GM18870 (cell line): ENCODE data around the gene RPL31.
A peak's percentile ranks its signal among the peaks of the same experiment; 100 is the strongest.

Experiments
- ATAC-seq: cut with Tn5 transposase; IDR thresholded peaks from one replicate; pipeline ENCODE4 v1.9.1; 2021; ENCODE audit warnings: moderate library complexity; ENCODE audit not compliant: unreplicated experiment

The RPL31 gene

GRCh38 chr2:100974712-100975520, 27.2 kb upstream of the RPL31 start:
- no peak for ATAC-seq

DNA sequence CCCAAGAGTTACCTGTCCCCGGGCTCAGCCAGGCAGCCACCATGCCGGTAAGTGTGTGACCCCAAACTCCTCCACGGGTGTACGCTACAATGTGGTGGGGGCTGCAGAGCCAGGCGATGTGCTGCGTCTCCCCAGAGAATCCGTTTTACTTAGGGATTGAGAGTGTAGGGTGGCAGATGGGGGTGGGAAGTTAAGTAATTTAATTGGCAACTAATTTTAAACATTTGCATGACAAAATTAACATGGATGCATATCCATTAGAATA, 26.6 kb upstream of the RPL31 start:
- ATAC-seq = no peak

DNA sequence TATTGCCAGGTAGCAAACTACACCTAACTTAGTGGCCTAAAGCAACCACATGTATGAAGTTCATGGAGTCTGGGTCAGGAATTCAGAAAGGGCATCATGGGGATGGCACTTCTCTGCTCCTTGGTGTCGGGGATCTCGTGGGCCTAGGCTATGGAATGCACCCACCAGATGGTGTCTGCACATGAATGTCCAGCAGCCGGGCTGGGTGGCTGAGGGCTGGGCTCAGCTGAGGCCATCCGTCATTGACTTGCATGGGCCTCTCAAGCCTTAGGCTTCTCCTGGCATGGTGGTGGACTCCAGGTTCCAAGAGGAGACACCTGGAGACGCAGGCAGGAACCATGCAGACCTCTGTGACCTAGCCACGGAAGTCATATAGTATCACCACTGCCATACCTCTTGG, 26.0 kb upstream of the RPL31 start:
- no peak for ATAC-seq

GRCh38 chr2:100976645-100977391, 25.3 kb upstream of the RPL31 start:
- ATAC-seq = peak; percentile 84

GRCh38 chr2:100977511-100977910, 24.6 kb upstream of the RPL31 start:
- ATAC-seq = no peak

- ATAC-seq = no peak
These were observed 23.4 kb upstream of the RPL31 start for GRCh38 chr2:100978582-100979191.

DNA sequence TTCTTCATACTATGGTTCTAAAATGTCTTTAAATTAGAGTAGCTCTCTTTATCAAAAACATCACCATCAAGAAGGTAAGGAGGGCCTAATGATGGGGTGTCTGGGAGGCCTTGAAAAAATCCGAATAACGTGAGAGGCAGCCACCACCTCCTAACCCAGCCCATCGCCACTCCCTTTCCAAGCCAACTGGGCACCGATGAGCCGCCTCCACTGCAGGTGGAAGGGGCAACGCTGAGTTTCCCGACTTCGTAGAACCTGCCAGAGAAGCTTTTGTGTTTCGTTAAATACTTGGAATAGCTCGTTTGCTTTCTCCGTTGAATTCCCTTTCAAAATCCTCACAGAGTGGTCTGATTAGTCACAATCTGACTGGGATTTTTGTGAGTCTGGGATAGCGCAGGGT, 22.0 kb upstream of the RPL31 start:
- no peak for ATAC-seq

GRCh38 chr2:100981011-100981410, 21.1 kb upstream of the RPL31 start:
- no peak for ATAC-seq

GRCh38 chr2:100982431-100982861, 19.6 kb upstream of the RPL31 start:
- no peak for ATAC-seq

- no peak for ATAC-seq
These were observed 18.9 kb upstream of the RPL31 start for GRCh38 chr2:100983201-100983600.

DNA sequence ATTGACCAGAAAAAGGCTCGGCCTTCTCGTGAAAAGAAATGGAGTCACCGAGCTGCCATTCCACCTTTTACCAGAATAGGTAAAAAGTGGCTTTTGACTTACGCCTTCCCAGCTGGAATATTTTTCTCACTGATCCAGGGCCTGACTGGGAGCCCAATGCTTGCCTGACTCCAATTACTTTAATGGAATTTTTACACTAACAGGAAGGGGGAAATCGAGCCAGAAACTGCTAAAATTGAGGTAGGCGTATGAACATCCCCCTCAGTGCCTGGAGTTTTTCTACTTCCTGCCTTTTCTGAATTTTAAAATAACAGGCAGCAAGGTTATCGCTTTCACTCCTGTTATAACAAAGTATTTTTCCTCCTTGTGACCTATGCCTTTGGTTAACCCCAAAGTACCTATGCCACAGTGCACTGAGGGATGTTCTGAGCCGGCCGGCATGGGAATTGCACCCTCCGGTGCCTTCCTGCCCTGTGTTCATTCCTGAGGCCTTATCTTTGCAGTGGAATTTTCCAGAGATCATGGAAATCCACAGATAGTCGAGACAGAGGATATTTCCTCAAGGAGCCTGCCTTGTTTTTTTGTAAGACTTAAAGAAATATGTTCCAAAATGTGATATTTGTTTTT, 18.3 kb upstream of the RPL31 start:
- ATAC-seq = no peak

GRCh38 chr2:100984892-100985307, 17.2 kb upstream of the RPL31 start:
- no peak for ATAC-seq

DNA sequence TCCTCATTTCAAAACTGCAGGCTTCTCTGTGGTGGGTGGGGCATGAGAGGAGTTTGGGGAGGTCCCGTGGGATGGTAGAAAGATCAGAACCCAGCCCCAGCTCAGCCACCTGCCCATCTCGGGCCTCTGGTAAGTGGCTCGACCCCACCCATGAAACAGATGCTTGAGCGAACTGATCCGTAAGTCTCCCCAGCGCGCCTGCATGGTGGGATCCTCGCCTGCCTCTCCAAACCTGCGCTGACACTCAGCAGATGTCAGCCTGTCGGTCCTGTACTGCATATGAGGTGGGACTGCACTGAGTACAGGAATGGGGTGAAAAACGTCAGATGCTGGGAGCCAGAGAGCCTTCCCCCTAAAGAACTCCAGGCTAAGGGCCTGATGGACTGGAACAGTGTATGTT, 15.9 kb upstream of the RPL31 start:
- no peak for ATAC-seq

DNA sequence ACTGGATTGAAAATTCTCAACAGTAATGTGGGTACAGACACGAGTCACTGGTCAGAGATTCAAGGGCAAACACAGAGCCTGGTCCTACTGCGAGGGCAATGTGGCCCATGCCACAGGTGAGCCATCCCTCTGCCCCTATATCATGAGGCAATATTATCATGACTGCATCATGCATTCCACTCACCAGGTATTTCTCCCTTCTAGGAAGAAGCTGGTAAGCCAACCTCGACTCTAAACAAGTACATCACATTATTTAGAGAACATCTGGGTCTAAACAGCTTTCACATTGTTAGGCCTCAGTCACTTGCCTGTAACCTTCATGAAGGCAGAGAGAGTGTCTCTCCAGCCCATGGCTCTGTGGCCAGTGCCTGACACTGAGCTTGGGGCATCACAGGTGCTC, 14.6 kb upstream of the RPL31 start:
- ATAC-seq = no peak

GRCh38 chr2:100987974-100988373, 14.1 kb upstream of the RPL31 start:
- no peak for ATAC-seq

- no peak for ATAC-seq
These were observed 13.3 kb upstream of the RPL31 start for GRCh38 chr2:100988630-100989417.

GRCh38 chr2:100989666-100990065, 12.4 kb upstream of the RPL31 start:
- no peak for ATAC-seq

DNA sequence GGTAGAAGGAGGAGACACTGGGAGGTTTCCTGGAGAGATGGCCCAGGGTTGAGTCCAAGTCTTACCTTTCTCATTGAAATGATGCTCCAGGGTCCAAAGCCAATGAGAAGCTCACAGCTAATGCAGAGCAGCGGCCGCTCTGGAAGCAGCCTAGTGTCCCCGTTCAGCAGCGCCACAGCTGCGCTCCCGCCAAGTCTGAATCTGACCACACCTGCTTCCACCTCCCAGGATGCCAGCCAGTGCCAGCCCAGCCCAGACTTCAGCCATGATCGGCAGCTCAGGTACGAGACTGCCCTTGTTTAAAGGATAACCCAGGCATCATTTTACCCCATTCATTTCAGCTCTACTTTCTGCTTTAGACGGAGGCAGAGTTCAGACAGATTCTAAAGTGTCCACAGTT, 11.9 kb upstream of the RPL31 start:
- no peak for ATAC-seq

- no peak for ATAC-seq
These were observed 11.3 kb upstream of the RPL31 start for GRCh38 chr2:100990650-100991403.

- ATAC-seq = no peak
These were observed 10.7 kb upstream of the RPL31 start for GRCh38 chr2:100991404-100991773.
